Measurements from ENCODE around the gene MTFR1L.

The MTFR1L gene

DNA sequence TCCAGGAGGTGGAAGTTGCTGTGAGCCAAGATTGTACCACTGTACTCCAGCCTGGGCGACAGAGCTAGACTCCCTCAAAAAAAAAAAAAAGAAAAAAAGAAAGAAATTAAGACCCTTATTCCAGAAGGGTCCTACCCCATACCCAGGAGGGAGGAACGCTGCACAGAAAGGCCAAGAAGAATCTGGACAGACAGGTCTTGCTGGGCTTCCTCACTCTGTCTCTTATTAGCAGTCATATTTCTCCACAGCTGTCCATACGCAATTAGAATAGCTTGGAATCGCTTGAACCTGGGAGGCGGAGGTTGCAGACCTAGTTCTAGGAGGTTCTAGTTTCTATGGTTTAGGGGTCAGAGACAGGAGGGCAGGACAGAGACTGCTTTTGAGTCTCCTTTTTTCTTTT lies 58.9 kb downstream of the MTFR1L start:
- DNase-seq (ENCODE audit: low read depth, low spot score), result no peak

- no peak for DNase-seq (ENCODE audit: low read depth, low spot score)
Measured at GRCh38 chr1:25879675-25880074, 59.9 kb downstream of the MTFR1L start.

DNA sequence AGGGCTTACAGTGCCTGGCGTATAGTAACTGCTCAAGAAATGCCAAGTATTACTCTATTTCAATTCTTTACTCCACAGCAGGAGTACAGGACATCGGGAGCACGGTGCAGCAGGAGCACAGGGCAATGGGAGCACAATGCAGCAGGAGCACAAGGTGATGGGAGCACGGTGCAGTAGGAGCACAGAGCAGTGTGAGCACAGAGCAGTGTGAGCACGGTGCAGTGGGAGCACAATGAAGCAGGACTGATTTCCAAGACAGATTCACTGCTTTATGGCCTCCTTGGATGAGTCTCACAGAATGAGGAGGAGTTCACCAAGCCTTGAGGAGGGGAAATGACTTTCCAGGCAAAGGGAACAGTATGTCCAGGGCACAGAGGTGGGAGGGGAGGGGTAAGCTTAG lies 60.8 kb downstream of the MTFR1L start:
- DNase-seq (ENCODE audit: low read depth, low spot score), result no peak

DNA sequence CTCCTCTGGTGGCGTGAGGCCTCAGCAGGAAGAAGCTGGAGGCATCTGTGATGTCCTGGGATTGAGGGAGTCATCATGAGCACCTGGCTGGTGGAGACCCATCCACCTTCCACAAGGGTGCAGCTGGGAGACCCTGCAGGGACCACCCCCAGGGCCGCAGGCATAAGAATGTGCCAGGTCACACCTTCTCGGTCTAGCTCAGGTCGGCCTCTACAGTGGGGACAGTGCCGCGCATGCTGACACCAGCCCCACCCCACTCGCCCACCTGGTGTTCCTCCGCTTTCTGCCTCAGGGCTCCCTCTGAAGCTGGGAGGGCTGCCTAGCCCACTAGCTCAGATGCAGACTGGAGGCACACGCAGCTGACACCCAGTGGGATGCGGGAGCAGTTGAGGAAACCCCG lies 61.5 kb downstream of the MTFR1L start:
- DNase-seq (ENCODE audit: low read depth, low spot score), result no peak

Measured in activated naive CD8-positive, alpha-beta T cell treated with anti-CD3 and anti-CD28 coated beads, Interleukin-2, amount 50 U/mL, for 16 hours (primary cell).